Measurements from ENCODE around the gene CNTNAP2. TPM values are rescaled to one million over a fixed set of nuclear protein-coding genes. Genes with fewer than 3 reads are reported as not detected.

CNTNAP2 gene
- polyA plus RNA-seq, 1 experiment = not detected

- no peak overlapping the region for H3K4me3 ChIP-seq (ENCODE audit: low read depth, low read length)
- DNase-seq (ENCODE audit: low read depth) = no peak
- ChIA-PET CTCF (no interaction called here), POLR2A (no interaction called here)
- H3K36me3 ChIP-seq (ENCODE audit: control insufficient read depth, insufficient read depth, low read length) = no peaks in the 10 kb centered on the region
- H3K27me3 ChIP-seq (ENCODE audit: control insufficient read depth, insufficient read depth, low read length) = no peaks in the 10 kb centered on the region
- TF ChIP-seq CTCF (IDR thresholded peaks at IDR 0.05; ENCODE audit: insufficient read depth, low read depth, low read length) = no peak
Observed at GRCh38 chr7:148107443-148108127, 1991.0 kb downstream of the CNTNAP2 start.

- H3K36me3 ChIP-seq (ENCODE audit: control insufficient read depth, insufficient read depth, low read length) = no peaks in the 10 kb centered on the region
- H3K4me3 ChIP-seq (ENCODE audit: low read depth, low read length) = no peak overlapping the region
- POLR2A ChIA-PET = no interaction called here
- no peak for TF ChIP-seq CTCF (IDR thresholded peaks at IDR 0.05; ENCODE audit: insufficient read depth, low read depth, low read length)
- H3K27me3 ChIP-seq (ENCODE audit: control insufficient read depth, insufficient read depth, low read length) = no peaks in the 10 kb centered on the region
- DNase-seq (ENCODE audit: low read depth) = no peak
- CTCF ChIA-PET = no interaction called here
Observed at GRCh38 chr7:148108381-148108780, 1991.8 kb downstream of the CNTNAP2 start.

GRCh38 chr7:148110097-148110868, 1993.7 kb downstream of the CNTNAP2 start:
- no peaks in the 10 kb centered on the region for H3K27me3 ChIP-seq (ENCODE audit: control insufficient read depth, insufficient read depth, low read length)
- ChIA-PET CTCF (no interaction called here), POLR2A (no interaction called here)
- DNase-seq (ENCODE audit: low read depth) = no peak
- no peak overlapping the region for H3K4me3 ChIP-seq (ENCODE audit: low read depth, low read length)
- H3K36me3 ChIP-seq (ENCODE audit: control insufficient read depth, insufficient read depth, low read length) = no peaks in the 10 kb centered on the region
- no peak for TF ChIP-seq CTCF (IDR thresholded peaks at IDR 0.05; ENCODE audit: insufficient read depth, low read depth, low read length)

- Histone ChIP-seq H3K4me3 (ENCODE audit: low read depth, low read length) (no peak overlapping the region), H3K36me3 (ENCODE audit: control insufficient read depth, insufficient read depth, low read length) (no peaks in the 10 kb centered on the region), H3K27me3 (ENCODE audit: control insufficient read depth, insufficient read depth, low read length) (no peaks in the 10 kb centered on the region)
- no peak for DNase-seq (ENCODE audit: low read depth)
- TF ChIP-seq CTCF (IDR thresholded peaks at IDR 0.05; ENCODE audit: insufficient read depth, low read depth, low read length) = no peak
- ChIA-PET POLR2A (no interaction called here), CTCF (no interaction called here)
Observed at GRCh38 chr7:148114804-148115203, 1998.2 kb downstream of the CNTNAP2 start.

- Histone ChIP-seq H3K4me3 (ENCODE audit: low read depth, low read length) (no peak overlapping the region), H3K36me3 (ENCODE audit: control insufficient read depth, insufficient read depth, low read length) (no peaks in the 10 kb centered on the region), H3K27me3 (ENCODE audit: control insufficient read depth, insufficient read depth, low read length) (no peaks in the 10 kb centered on the region)
- no peak for TF ChIP-seq CTCF (IDR thresholded peaks at IDR 0.05; ENCODE audit: insufficient read depth, low read depth, low read length)
- CTCF ChIA-PET = no interaction called here
- DNase-seq (ENCODE audit: low read depth) = no peak
- POLR2A ChIA-PET = no interaction called here
Observed at GRCh38 chr7:148115308-148115707, 1998.7 kb downstream of the CNTNAP2 start.

Data from BJ (cell line).